Naive thymus-derived CD4-positive, alpha-beta T cell (primary cell): ENCODE measurements around the gene TRMO. TPM values are rescaled to one million over a fixed set of nuclear protein-coding genes. Genes with fewer than 3 reads are reported as not detected.

Source experiments
- ATAC-seq: fragments of 150-1000 bp; cut with Tn5 transposase; 2 replicates; pipeline ENCODE4 v1.10.0; 2021; ENCODE audit warnings: mild to moderate bottlenecking, moderate library complexity
- CTCF ChIA-PET: fragments of 350-600 bp; sonication (Branson Sonifier 250); formaldehyde crosslinking; loops from one replicate; lab custom pipeline; 2021; ENCODE audit warnings: antibody characterized with exemption; lab: Charles Lee
- POLR2A ChIA-PET: fragments of 350-600 bp; sonication (Branson Sonifier 250); formaldehyde crosslinking; loops from one replicate; lab custom pipeline; 2021; ENCODE audit warnings: antibody characterized with exemption, inconsistent platforms; lab: Charles Lee
- DNase-seq, 9 donors: peaks; one replicate each; pipeline versions ENCODE4 v3.0.0 to v3.0.0-alpha.2; 2020 to 2022; ENCODE audit warnings: mixed read lengths in 1 of 9
- H3K27ac ChIP-seq: one replicate; pipeline ENCODE4 v1.7.0; 2013; ENCODE audit warnings: mild to moderate bottlenecking, low read depth, low read length, moderate library complexity
- H3K27me3 ChIP-seq, 2 donors: one replicate each; pipeline ENCODE4 v1.7.0; 2013; ENCODE audit warnings: low read length in 2 of 2, mild to moderate bottlenecking in 2 of 2, moderate library complexity in 2 of 2; ENCODE audit not compliant: control insufficient read depth in 2 of 2, insufficient read depth in 2 of 2
- H3K36me3 ChIP-seq, 3 experiments: 1 replicate in 2 of 3; 2 replicates in 1 of 3; pipeline ENCODE4 v1.7.0; 2013; ENCODE audit warnings: low read length in 3 of 3, mild to moderate bottlenecking in 3 of 3, moderate library complexity in 1 of 3; ENCODE audit not compliant: insufficient read depth in 3 of 3, control insufficient read depth in 2 of 3
- H3K4me1 ChIP-seq, 2 donors: one replicate each; pipeline ENCODE4 v1.7.0; 2013; ENCODE audit warnings: low read length in 2 of 2, mild to moderate bottlenecking in 2 of 2, moderate library complexity in 1 of 2; ENCODE audit not compliant: control insufficient read depth in 2 of 2, insufficient read depth in 2 of 2
- H3K4me3 ChIP-seq: 2 replicates; pipeline ENCODE4 v1.7.0; 2013; ENCODE audit warnings: mild to moderate bottlenecking, low read length
- H3K9me3 ChIP-seq, 3 experiments: 1 replicate in 2 of 3; 2 replicates in 1 of 3; pipeline ENCODE4 v1.7.0; 2013; ENCODE audit warnings: low read length in 3 of 3; ENCODE audit not compliant: control insufficient read depth in 2 of 3
- H3K27ac Mint-ChIP-seq, 9 donors: one replicate each; pipeline ENCODE4 v1.8.0; 2020 to 2022; ENCODE audit warnings: mixed read lengths in 9 of 9, mild to moderate bottlenecking in 8 of 9, moderate library complexity in 5 of 9, inconsistent platforms in 2 of 9
- H3K27me3 Mint-ChIP-seq, 5 donors: one replicate each; pipeline ENCODE4 v1.8.0; 2021 to 2022; ENCODE audit warnings: mixed read lengths in 5 of 5, mild to moderate bottlenecking in 1 of 5
- H3K36me3 Mint-ChIP-seq, 5 donors: one replicate each; pipeline ENCODE4 v1.8.0; 2020 to 2022; ENCODE audit warnings: mixed read lengths in 5 of 5, mild to moderate bottlenecking in 3 of 5, inconsistent platforms in 1 of 5
- H3K4me1 Mint-ChIP-seq, 7 donors: one replicate each; pipeline ENCODE4 v1.8.0; 2020 to 2022; ENCODE audit warnings: mixed read lengths in 7 of 7, mild to moderate bottlenecking in 3 of 7, inconsistent platforms in 1 of 7
- H3K4me3 Mint-ChIP-seq, 10 donors: one replicate each; pipeline ENCODE4 v1.8.0; 2020 to 2022; ENCODE audit warnings: mild to moderate bottlenecking in 10 of 10, mixed read lengths in 10 of 10, moderate library complexity in 6 of 10, inconsistent platforms in 2 of 10
- H3K9me3 Mint-ChIP-seq, 11 donors: one replicate each; pipeline ENCODE4 v1.8.0; 2020 to 2022; ENCODE audit warnings: mixed read lengths in 11 of 11, mild to moderate bottlenecking in 4 of 11, inconsistent platforms in 1 of 11, moderate library complexity in 1 of 11
- intact Hi-C, 2 donors: fragments of 100-400 bp; cut with micrococcal nuclease; formaldehyde crosslinking; loops; one replicate each; pipeline ENCODE4 v1.15.1; 2023
- polyA plus RNA-seq, 2 donors: library from polyadenylated mRNA; unstranded; fragments of 300-500 nt; fragmentation: Illumina TruSeq; gene quantifications; one replicate each; pipeline ENCODE4 v1.2.3, GENCODE V29; 2021
- total RNA-seq, 6 experiments: library from RNA in 5 of 6; stranded (reverse) in 5 of 6; gene quantifications; 1 replicate in 5 of 6; 2 replicates in 1 of 6; pipeline ENCODE4 v1.2.3 and lab custom pipeline; 2021 to 2026

TRMO gene
- total and polyA plus RNA-seq, 7 experiments from 2014 or later = 24.5 to 55.3 (median 35.0) TPM

- Histone ChIP-seq H3K4me1 (peaks cover 45 to 55% of the 10 kb centered on the region in 2 donors), H3K27me3 (no peaks in the 10 kb centered on the region), H3K36me3 (peaks cover 0 to 7% (median 0%) of the 10 kb centered on the region in 3 experiments), H3K27ac (peak overlapping the region; percentile 52), H3K9me3 (no peaks in the 10 kb centered on the region), H3K4me3 (no peak overlapping the region)
- Mint-ChIP-seq H3K4me1 (peaks cover 39 to 73% (median 69%) of the 10 kb centered on the region in 7 donors), H3K27ac (peak overlapping the region in 8 of 9 donors; percentile 81 to 99 (median 94)), H3K36me3 (peaks cover 0 to 13% (median 12%) of the 10 kb centered on the region in 5 donors), H3K4me3 (peak overlapping the region in 8 of 10 donors; percentile 3 to 74 (median 32)), H3K9me3 (peaks cover 0 to 3% (median 0%) of the 10 kb centered on the region in 11 donors), H3K27me3 (no peaks in the 10 kb centered on the region)
- DNase-seq (peak in 4 of 9 donors; percentile 27 to 43 (median 40)), ATAC-seq (peak; percentile 36)
- ChIA-PET POLR2A (interaction anchor here (0.6 to 19.7 kb wide), 7 partner anchors 8 to 356 kb away, joined by 3 to 715 read pairs (median 4); partner anchors contain the start of gene TRMO), CTCF (interaction anchor here (0.6 to 8.6 kb wide), 11 partner anchors 9 to 302 kb away, joined by 3 to 131 read pairs (median 3); partner anchors contain the start of gene TRMO)
- intact Hi-C loops = loop anchor here (1.0 to 5.0 kb wide), 5 partner anchors 11 to 204 kb away; partner anchors contain the start of genes FOXE1 (in 1 of the 2) and XPA (in 1 of the 2)
Observed at GRCh38 chr9:97900738-97901565, 21.3 kb downstream of the TRMO start.

- H3K4me1 Mint-ChIP-seq = peaks cover 36 to 74% (median 70%) of the 10 kb centered on the region in 7 donors
- H3K4me1 ChIP-seq = peaks cover 38 to 54% of the 10 kb centered on the region in 2 donors
- H3K36me3 ChIP-seq = peaks cover 0 to 7% (median 0%) of the 10 kb centered on the region in 3 experiments
- H3K9me3 ChIP-seq = no peaks in the 10 kb centered on the region
- no peak overlapping the region for H3K4me3 ChIP-seq
- H3K9me3 Mint-ChIP-seq = peaks cover 0 to 2% (median 0%) of the 10 kb centered on the region in 11 donors
- no peaks in the 10 kb centered on the region for H3K27me3 Mint-ChIP-seq
- no peak for ATAC-seq
- no peak for DNase-seq
- no peaks in the 10 kb centered on the region for H3K27me3 ChIP-seq
- H3K27ac ChIP-seq = peak overlapping the region; percentile 52
- POLR2A ChIA-PET = interaction anchor here (0.6 to 19.7 kb wide), 7 partner anchors 9 to 356 kb away, joined by 3 to 715 read pairs (median 3); partner anchors contain the start of gene TRMO
- peaks cover 0 to 20% (median 16%) of the 10 kb centered on the region in 5 donors for H3K36me3 Mint-ChIP-seq
- peak overlapping the region in 8 of 9 donors; percentile 81 to 99 (median 94) for H3K27ac Mint-ChIP-seq
- peak overlapping the region in 2 of 10 donors; percentile 16 to 73 for H3K4me3 Mint-ChIP-seq
- CTCF ChIA-PET = interaction anchor here (0.5 to 8.6 kb wide), 7 partner anchors 11 to 181 kb away, joined by 3 to 131 read pairs (median 3); partner anchors contain the start of gene TRMO
- intact Hi-C loops = loop anchor here (5.0 kb wide), 3 partner anchors 48 to 203 kb away; partner anchors contain the start of genes FOXE1 (in 1 of the 2) and XPA (in 1 of the 2)
Observed at GRCh38 chr9:97900103-97900737, 22.1 kb downstream of the TRMO start.

GRCh38 chr9:97895695-97896332 lies 26.5 kb downstream of the TRMO start:
- Histone ChIP-seq H3K36me3 (peaks cover 0 to 7% (median 0%) of the 10 kb centered on the region in 3 experiments), H3K4me3 (no peak overlapping the region), H3K27ac (no peak overlapping the region), H3K9me3 (peaks cover 0 to 10% (median 0%) of the 10 kb centered on the region in 3 experiments), H3K4me1 (peaks cover 6 to 15% of the 10 kb centered on the region in 2 donors), H3K27me3 (no peaks in the 10 kb centered on the region)
- no peak overlapping the region for H3K4me3 Mint-ChIP-seq
- no peak for DNase-seq
- peak; percentile 80 for ATAC-seq
- peaks cover 7 to 45% (median 37%) of the 10 kb centered on the region in 7 donors for H3K4me1 Mint-ChIP-seq
- ChIA-PET CTCF (interaction anchor here (0.7 to 8.5 kb wide), 5 partner anchors 10 to 190 kb away, joined by 3 to 72 read pairs (median 5); partner anchors contain the start of gene TRMO), POLR2A (interaction anchor here (1.0 to 19.7 kb wide), 3 partner anchors 10 to 21 kb away, joined by 3 to 715 read pairs (median 19); partner anchors contain the start of gene TRMO)
- intact Hi-C loops = loop anchor here in 1 of 2 donors (1.0 kb wide), 1 partner anchor 8 kb away; no protein-coding TSS in a partner anchor
- H3K36me3 Mint-ChIP-seq = peaks cover 0 to 40% (median 24%) of the 10 kb centered on the region in 5 donors
- H3K27ac Mint-ChIP-seq = peak overlapping the region in 8 of 9 donors; percentile 7 to 84 (median 70)
- H3K9me3 Mint-ChIP-seq = peaks cover 0 to 21% (median 3%) of the 10 kb centered on the region in 11 donors
- H3K27me3 Mint-ChIP-seq = no peaks in the 10 kb centered on the region

- intact Hi-C loops = no loop called here
- no peaks in the 10 kb centered on the region for H3K27me3 Mint-ChIP-seq
- no peak overlapping the region for H3K4me3 Mint-ChIP-seq
- Histone ChIP-seq H3K4me3 (no peak overlapping the region), H3K27ac (no peak overlapping the region), H3K9me3 (peaks cover 0 to 10% (median 0%) of the 10 kb centered on the region in 3 experiments), H3K27me3 (no peaks in the 10 kb centered on the region), H3K36me3 (peaks cover 0 to 5% (median 0%) of the 10 kb centered on the region in 3 experiments), H3K4me1 (peaks cover under 1 to 10% of the 10 kb centered on the region in 2 donors)
- ChIA-PET POLR2A (interaction anchor here (1.1 to 19.7 kb wide), 3 partner anchors 10 to 22 kb away, joined by 4 to 715 read pairs (median 19); partner anchors contain the start of gene TRMO), CTCF (interaction anchor here (0.9 to 8.5 kb wide), 3 partner anchors 9 to 27 kb away, joined by 5 to 72 read pairs (median 8); partner anchors contain the start of gene TRMO)
- H3K9me3 Mint-ChIP-seq = peaks cover 0 to 21% (median 3%) of the 10 kb centered on the region in 11 donors
- DNase-seq (no peak), ATAC-seq (no peak)
- H3K27ac Mint-ChIP-seq = peak overlapping the region in 8 of 9 donors; percentile 7 to 84 (median 58)
- peaks cover 8 to 41% (median 34%) of the 10 kb centered on the region in 7 donors for H3K4me1 Mint-ChIP-seq
- peaks cover 0 to 40% (median 24%) of the 10 kb centered on the region in 5 donors for H3K36me3 Mint-ChIP-seq
Observed at GRCh38 chr9:97895211-97895610, 27.1 kb downstream of the TRMO start.

- CTCF ChIA-PET = interaction anchor here (1.3 to 9.8 kb wide), 3 partner anchors 11 to 67 kb away, joined by 3 to 131 read pairs (median 72); partner anchors contain the start of gene TRMO
- POLR2A ChIA-PET = interaction anchor here (0.6 to 6.2 kb wide), 5 partner anchors 10 to 29 kb away, joined by 3 to 90 read pairs (median 11); partner anchors contain the start of gene TRMO
- H3K4me1 Mint-ChIP-seq = peaks cover 14 to 43% (median 35%) of the 10 kb centered on the region in 7 donors
- H3K36me3 ChIP-seq = no peaks in the 10 kb centered on the region
- H3K36me3 Mint-ChIP-seq = peaks cover 0 to 40% (median 24%) of the 10 kb centered on the region in 5 donors
- H3K27ac Mint-ChIP-seq = peak overlapping the region in 2 of 9 donors; percentile 30 to 48
- H3K4me3 ChIP-seq = no peak overlapping the region
- no peak overlapping the region for H3K27ac ChIP-seq
- DNase-seq = no peak
- H3K4me1 ChIP-seq = peaks cover 0 to 8% of the 10 kb centered on the region in 2 donors
- H3K9me3 ChIP-seq = peaks cover 0 to 10% (median 0%) of the 10 kb centered on the region in 3 experiments
- H3K27me3 ChIP-seq = no peaks in the 10 kb centered on the region
- H3K9me3 Mint-ChIP-seq = peaks cover 0 to 21% (median 3%) of the 10 kb centered on the region in 11 donors
- no peaks in the 10 kb centered on the region for H3K27me3 Mint-ChIP-seq
- no peak for ATAC-seq
- intact Hi-C loops = no loop called here
- H3K4me3 Mint-ChIP-seq = no peak overlapping the region
Observed at GRCh38 chr9:97892421-97892820, 29.9 kb downstream of the TRMO start.
